SK-N-SH treated with all-trans-retinoic acid at 6 μM for 48 hours (cell line): ENCODE results near the gene HS1BP3.

ENCODE experiments used
- ATAC-seq: fragments of 200-7000 bp; cut with Tn5 transposase; 3 replicates; pipeline ENCODE4 v1.9.1; 2020; ENCODE audit warnings: mild to moderate bottlenecking, moderate library complexity
- ARNTL ChIP-seq: fragments of 450-650 bp; formaldehyde crosslinking; IDR thresholded peaks from 2 replicates; pipeline ENCODE4 v1.5.0; 2020; ENCODE audit warnings: low read depth, mild to moderate bottlenecking, moderate library complexity, borderline replicate concordance
- CREB5 ChIP-seq: fragments of 250-450 bp; sonication (Bioruptor Pico); IDR thresholded peaks from 2 replicates; pipeline ENCODE4 v1.5.1; 2020; ENCODE audit warnings: low read depth, mild to moderate bottlenecking, moderate library complexity
- CSDC2 ChIP-seq: fragments of 250-450 bp; sonication (Bioruptor Pico); IDR thresholded peaks from 2 replicates; pipeline ENCODE4 v1.5.0; 2020; ENCODE audit warnings: mild to moderate bottlenecking, moderate library complexity
- CSRNP3 ChIP-seq: fragments of 250-450 bp; sonication (Bioruptor Pico); IDR thresholded peaks from 2 replicates; pipeline ENCODE4 v1.5.1; 2021; ENCODE audit warnings: mild to moderate bottlenecking, moderate library complexity
- ESRRG ChIP-seq: fragments of 250-450 bp; sonication (Bioruptor Pico); IDR thresholded peaks from 2 replicates; pipeline ENCODE4 v1.6.1; 2021; ENCODE audit warnings: mild to moderate bottlenecking
- GLIS3 ChIP-seq: fragments of 250-450 bp; sonication (Bioruptor Pico); IDR thresholded peaks from 2 replicates; pipeline ENCODE4 v1.5.0; 2020; ENCODE audit warnings: mild to moderate bottlenecking, moderate library complexity
- ISL1 ChIP-seq: fragments of 250-450 bp; sonication (Bioruptor Pico); IDR thresholded peaks from 2 replicates; pipeline ENCODE4 v2.1.2; 2022; ENCODE audit warnings: mild to moderate bottlenecking, moderate library complexity
- OSR1 ChIP-seq: fragments of 250-450 bp; sonication (Bioruptor Pico); IDR thresholded peaks from 2 replicates; pipeline ENCODE4 v1.8.0; 2022; ENCODE audit warnings: moderate library complexity, mild to moderate bottlenecking, inconsistent platforms
- PATZ1 ChIP-seq: fragments of 250-450 bp; sonication (Bioruptor Pico); IDR thresholded peaks from 2 replicates; pipeline ENCODE4 v1.8.0; 2020; ENCODE audit warnings: mild to moderate bottlenecking, moderate library complexity, borderline replicate concordance
- POU6F1 ChIP-seq: fragments of 250-450 bp; sonication (Bioruptor Pico); IDR thresholded peaks from 2 replicates; pipeline ENCODE4 v1.8.0; 2021; ENCODE audit warnings: low read depth, mild to moderate bottlenecking, moderate library complexity, borderline replicate concordance
- PPARA ChIP-seq: fragments of 250-450 bp; sonication (Bioruptor Pico); IDR thresholded peaks from 2 replicates; pipeline ENCODE4 v1.5.0; 2020; ENCODE audit warnings: mild to moderate bottlenecking, borderline replicate concordance
- RARB ChIP-seq: fragments of 250-450 bp; sonication (Bioruptor Pico); IDR thresholded peaks from 2 replicates; pipeline ENCODE4 v1.8.0; 2021; ENCODE audit warnings: mild to moderate bottlenecking, moderate library complexity
- SNAI2 ChIP-seq: fragments of 250-450 bp; sonication (Bioruptor Pico); IDR thresholded peaks from 2 replicates; pipeline ENCODE4 v1.5.0; 2020; ENCODE audit warnings: mild to moderate bottlenecking, moderate library complexity
- TCF4 ChIP-seq: fragments of 250-450 bp; sonication (Bioruptor Pico); IDR thresholded peaks from 2 replicates; pipeline ENCODE4 v1.8.0; 2021; ENCODE audit warnings: mild to moderate bottlenecking, moderate library complexity, borderline replicate concordance
- TOX ChIP-seq: fragments of 250-450 bp; sonication (Bioruptor Pico); IDR thresholded peaks from 2 replicates; pipeline ENCODE4 v1.8.0; 2021; ENCODE audit warnings: mild to moderate bottlenecking, moderate library complexity, borderline replicate concordance
- TSHZ2 ChIP-seq: fragments of 250-450 bp; sonication (Bioruptor Pico); IDR thresholded peaks from 2 replicates; pipeline ENCODE4 v1.5.0; 2020; ENCODE audit warnings: mild to moderate bottlenecking, moderate library complexity
- ZNF565 ChIP-seq: fragments of 450-650 bp; formaldehyde crosslinking; conservative IDR thresholded peaks from 2 replicates; pipeline ENCODE4 v1.5.0; 2020; ENCODE audit warnings: low read depth, mild to moderate bottlenecking, moderate library complexity
- ZNF70 ChIP-seq: fragments of 450-650 bp; formaldehyde crosslinking; IDR thresholded peaks from 2 replicates; pipeline ENCODE4 v1.5.0; 2020; ENCODE audit warnings: mild to moderate bottlenecking, moderate library complexity

The HS1BP3 gene

GRCh38 chr2:20635675-20636584 is 15.0 kb downstream of the HS1BP3 start (continued):
- TF ChIP-seq POU6F1 (CRISPR knock-in tag) = no peak
- TF ChIP-seq, all 23 proteins: peak for 7

- TF ChIP-seq ARNTL (CRISPR knock-in tag) (no peak), ZNF70 (no peak), PATZ1 (no peak), CREB5 (CRISPR knock-in tag) (no peak), TSHZ2 (CRISPR knock-in tag) (no peak), ZNF565 (no peak), RARB (no peak), ESRRG (CRISPR knock-in tag) (no peak), CSDC2 (no peak), PPARA (CRISPR knock-in tag) (no peak)
- no peak for ATAC-seq
Observed at GRCh38 chr2:20635113-20635510, 15.8 kb downstream of the HS1BP3 start.

- ATAC-seq = peak; percentile 14
- TF ChIP-seq TSHZ2 (CRISPR knock-in tag) (no peak), GLIS3 (no peak), TOX (CRISPR knock-in tag) (no peak), OSR1 (no peak), ISL1 (CRISPR knock-in tag) (no peak), POU6F1 (CRISPR knock-in tag) (no peak), SNAI2 (CRISPR knock-in tag) (no peak), RARB (no peak), CREB5 (CRISPR knock-in tag) (no peak), CSRNP3 (CRISPR knock-in tag) (no peak), ESRRG (CRISPR knock-in tag) (no peak), ZNF70 (no peak), TCF4 (CRISPR knock-in tag) (no peak)
Observed at GRCh38 chr2:20634507-20635112, 16.3 kb downstream of the HS1BP3 start.
